ENCODE results near the gene ERCC1. TPM values are rescaled to one million over a fixed set of nuclear protein-coding genes. Genes with fewer than 3 reads are reported as not detected.

ERCC1 gene
- polyA plus RNA-seq, 1 donor from 2014 or later, result 69.2 TPM

GRCh38 chr19:45464274-45464673 lies 40.6 kb upstream of the ERCC1 start:
- TF ChIP-seq EZH2 (IDR thresholded peaks at IDR 0.05; ENCODE audit: borderline replicate concordance, insufficient read depth, low read length, poor library complexity, severe bottlenecking), result no peak
- TF ChIP-seq EP300 (conservative IDR thresholded peaks at IDR 0.05; ENCODE audit: poor library complexity, severe bottlenecking), result no peak
- TF ChIP-seq MXI1 (conservative IDR thresholded peaks at IDR 0.05; ENCODE audit: poor library complexity, severe bottlenecking), result no peak
- TF ChIP-seq CTCF (IDR thresholded peaks at IDR 0.05; ENCODE audit: poor library complexity, severe bottlenecking), result no peak
- no peak for TF ChIP-seq RAD21 (conservative IDR thresholded peaks at IDR 0.05)
- TF ChIP-seq SMC3 (conservative IDR thresholded peaks at IDR 0.05; ENCODE audit: poor library complexity), result no peak
- no peak for TF ChIP-seq REST (IDR thresholded peaks at IDR 0.05; ENCODE audit: borderline replicate concordance)
- TF ChIP-seq POLR2AphosphoS5 (IDR thresholded peaks at IDR 0.05), result no peak
- TF ChIP-seq TAF1 (IDR thresholded peaks at IDR 0.05; ENCODE audit: low read depth), result no peak
- no peaks in the 10 kb centered on the region for H3K9me3 ChIP-seq (ENCODE audit: low read length)
- H3K27ac ChIP-seq (ENCODE audit: low read length), result no peak overlapping the region
- H2AFZ ChIP-seq (ENCODE audit: low read depth, low read length), result no peak overlapping the region
- no peaks in the 10 kb centered on the region for H3K27me3 ChIP-seq (ENCODE audit: insufficient read depth, low read depth, low read length)
- no peaks in the 10 kb centered on the region for H3K79me2 ChIP-seq (replicated peaks; ENCODE audit: insufficient read depth, low read length)
- no peaks in the 10 kb centered on the region for H4K20me1 ChIP-seq (ENCODE audit: insufficient read depth)
- H3K36me3 ChIP-seq (ENCODE audit: insufficient read depth, low read length), result no peaks in the 10 kb centered on the region
- H3K4me3 ChIP-seq (ENCODE audit: low read length), result no peak overlapping the region
- no peaks in the 10 kb centered on the region for H3K9me2 ChIP-seq (ENCODE audit: insufficient read depth, low read length)
- H3K9ac ChIP-seq (ENCODE audit: low read length), result no peak overlapping the region
- no peak overlapping the region for H3K4me2 ChIP-seq (ENCODE audit: low read length)
- H3F3A ChIP-seq (ENCODE audit: insufficient read depth, low read length, poor library complexity, severe bottlenecking), result no peaks in the 10 kb centered on the region

- no peaks in the 10 kb centered on the region for H3K36me3 ChIP-seq (ENCODE audit: insufficient read depth, low read length)
- H3K79me2 ChIP-seq (replicated peaks; ENCODE audit: insufficient read depth, low read length), result no peaks in the 10 kb centered on the region
- H3K27me3 ChIP-seq (ENCODE audit: insufficient read depth, low read depth, low read length), result no peaks in the 10 kb centered on the region
- H3F3A ChIP-seq (ENCODE audit: insufficient read depth, low read length, poor library complexity, severe bottlenecking), result no peaks in the 10 kb centered on the region
- H4K20me1 ChIP-seq (ENCODE audit: insufficient read depth), result no peaks in the 10 kb centered on the region
- H3K9ac ChIP-seq (ENCODE audit: low read length), result no peak overlapping the region
- H3K9me2 ChIP-seq (ENCODE audit: insufficient read depth, low read length), result no peaks in the 10 kb centered on the region
- no peak overlapping the region for H3K27ac ChIP-seq (ENCODE audit: low read length)
- no peak for TF ChIP-seq SMC3 (conservative IDR thresholded peaks at IDR 0.05; ENCODE audit: poor library complexity)
- no peak for TF ChIP-seq CTCF (IDR thresholded peaks at IDR 0.05; ENCODE audit: poor library complexity, severe bottlenecking)
- no peak for TF ChIP-seq EP300 (conservative IDR thresholded peaks at IDR 0.05; ENCODE audit: poor library complexity, severe bottlenecking)
- TF ChIP-seq TAF1 (IDR thresholded peaks at IDR 0.05; ENCODE audit: low read depth), result no peak
- TF ChIP-seq REST (IDR thresholded peaks at IDR 0.05; ENCODE audit: borderline replicate concordance), result no peak
- no peak for TF ChIP-seq POLR2AphosphoS5 (IDR thresholded peaks at IDR 0.05)
- no peak for TF ChIP-seq RAD21 (conservative IDR thresholded peaks at IDR 0.05)
- no peak for TF ChIP-seq EZH2 (IDR thresholded peaks at IDR 0.05; ENCODE audit: borderline replicate concordance, insufficient read depth, low read length, poor library complexity, severe bottlenecking)
- no peak for TF ChIP-seq MXI1 (conservative IDR thresholded peaks at IDR 0.05; ENCODE audit: poor library complexity, severe bottlenecking)
- H3K4me3 ChIP-seq (ENCODE audit: low read length), result no peak overlapping the region
- H3K4me2 ChIP-seq (ENCODE audit: low read length), result no peak overlapping the region
- H2AFZ ChIP-seq (ENCODE audit: low read depth, low read length), result no peak overlapping the region
- H3K9me3 ChIP-seq (ENCODE audit: low read length), result no peaks in the 10 kb centered on the region
Measured at GRCh38 chr19:45463241-45463640, 39.5 kb upstream of the ERCC1 start.

Data from neural cell (in vitro differentiated cells).